NCI-H146 treated with DMSO at 0.1 percent for 48 hours (cell line): ENCODE data around the gene SGK1.
"Not testable (repeated sequence)": the region's sequence is repeated elsewhere in the genome, so short reads cannot be mapped to it uniquely, and the experiment has no call there.

Source experiments
- DNase-seq: peaks from one replicate; lab custom pipeline; 2025; ENCODE audit not compliant: unreplicated experiment; lab: John Stamatoyannopoulos, UW

The SGK1 gene

GRCh38 chr6:134328792-134329191 lies 10.9 kb upstream of the SGK1 start:
- no peak for DNase-seq

GRCh38 chr6:134328138-134328537 lies 10.2 kb upstream of the SGK1 start:
- DNase-seq, result no peak

- DNase-seq, result not testable (repeated sequence)
Measured at GRCh38 chr6:134326192-134326591, 8.3 kb upstream of the SGK1 start.

- DNase-seq, result peak; percentile 63
Measured at GRCh38 chr6:134324766-134325165, 6.9 kb upstream of the SGK1 start.

GRCh38 chr6:134324141-134324540 lies 6.2 kb upstream of the SGK1 start:
- DNase-seq, result no peak

- no peak for DNase-seq
Measured at GRCh38 chr6:134323698-134324097, 5.8 kb upstream of the SGK1 start.

- no peak for DNase-seq
Measured at GRCh38 chr6:134323294-134323693, 5.4 kb upstream of the SGK1 start.

GRCh38 chr6:134322216-134322615 lies 4.3 kb upstream of the SGK1 start:
- DNase-seq, result no peak

GRCh38 chr6:134321246-134321645 lies 3.3 kb upstream of the SGK1 start:
- no peak for DNase-seq

- not testable (repeated sequence) for DNase-seq
Measured at GRCh38 chr6:134319686-134320085, 1.8 kb upstream of the SGK1 start.

- no peak for DNase-seq
Measured at GRCh38 chr6:134318974-134319281, 1.0 kb upstream of the SGK1 start.

- DNase-seq, result peak; percentile 74
Measured at GRCh38 chr6:134318236-134318973, 493 bp upstream of the SGK1 start.

- DNase-seq, result no peak
Measured at GRCh38 chr6:134316733-134317431, 1.0 kb downstream of the SGK1 start.

GRCh38 chr6:134315974-134316441 lies 1.9 kb downstream of the SGK1 start:
- no peak for DNase-seq

- DNase-seq, result no peak
Measured at GRCh38 chr6:134315189-134315588, 2.7 kb downstream of the SGK1 start.

GRCh38 chr6:134314006-134314821 lies 3.7 kb downstream of the SGK1 start:
- no peak for DNase-seq

GRCh38 chr6:134312038-134312660 lies 5.8 kb downstream of the SGK1 start:
- no peak for DNase-seq

GRCh38 chr6:134310817-134311216 lies 7.1 kb downstream of the SGK1 start:
- no peak for DNase-seq

GRCh38 chr6:134309983-134310605 lies 7.8 kb downstream of the SGK1 start:
- no peak for DNase-seq

- DNase-seq, result no peak
Measured at GRCh38 chr6:134309227-134309626, 8.7 kb downstream of the SGK1 start.

- no peak for DNase-seq
Measured at GRCh38 chr6:134308800-134309199, 9.1 kb downstream of the SGK1 start.
